Endothelial cell (in vitro differentiated cells): ENCODE results near the gene AGPAT4. TPM values are rescaled to one million over a fixed set of nuclear protein-coding genes. Genes with fewer than 3 reads are reported as not detected.

Source experiments
- DNase-seq: peaks from one replicate; pipeline ENCODE4 v3.0.0; 2021; ENCODE audit warnings: low spot score
- H3K27ac Mint-ChIP-seq: one replicate; pipeline ENCODE4 v1.8.0; 2021; ENCODE audit warnings: mixed read lengths, inconsistent platforms; ENCODE audit not compliant: unreplicated experiment
- H3K27me3 Mint-ChIP-seq: one replicate; pipeline ENCODE4 v1.8.0; 2021; ENCODE audit warnings: mild to moderate bottlenecking, moderate library complexity, mixed read lengths, inconsistent platforms; ENCODE audit not compliant: unreplicated experiment
- H3K36me3 Mint-ChIP-seq: one replicate; pipeline ENCODE4 v1.8.0; 2021; ENCODE audit warnings: mild to moderate bottlenecking, low read depth, mixed read lengths, inconsistent platforms; ENCODE audit not compliant: unreplicated experiment
- H3K4me1 Mint-ChIP-seq: one replicate; pipeline ENCODE4 v1.8.0; 2021; ENCODE audit warnings: mild to moderate bottlenecking, mixed read lengths, inconsistent platforms; ENCODE audit not compliant: unreplicated experiment
- H3K4me3 Mint-ChIP-seq: one replicate; pipeline ENCODE4 v1.8.0; 2021; ENCODE audit warnings: mild to moderate bottlenecking, mixed read lengths, inconsistent platforms; ENCODE audit not compliant: unreplicated experiment
- H3K9me3 Mint-ChIP-seq: one replicate; pipeline ENCODE4 v1.8.0; 2021; ENCODE audit warnings: mixed read lengths, inconsistent platforms; ENCODE audit not compliant: unreplicated experiment
- total RNA-seq: library from RNA; stranded (reverse); fragmentation: NEBNext Ultra II Directional; extraction: Animal tissue kit (Norgen Biotek cat#: 25700); gene quantifications from one replicate; pipeline ENCODE4 v1.2.1, GENCODE V29; 2021; ENCODE audit not compliant: unreplicated experiment
- TF ChIP-seq, protein P1 (sequence below): fragments of 200-600 bp; sonication (generic); IDR thresholded peaks from one replicate; pipeline ENCODE4 v1.5.0; 2021; ENCODE audit warnings: antibody characterized with exemption; ENCODE audit not compliant: unreplicated experiment

The AGPAT4 gene
- total RNA-seq, 1 donor from 2014 or later, result 25.2 TPM

DNA sequence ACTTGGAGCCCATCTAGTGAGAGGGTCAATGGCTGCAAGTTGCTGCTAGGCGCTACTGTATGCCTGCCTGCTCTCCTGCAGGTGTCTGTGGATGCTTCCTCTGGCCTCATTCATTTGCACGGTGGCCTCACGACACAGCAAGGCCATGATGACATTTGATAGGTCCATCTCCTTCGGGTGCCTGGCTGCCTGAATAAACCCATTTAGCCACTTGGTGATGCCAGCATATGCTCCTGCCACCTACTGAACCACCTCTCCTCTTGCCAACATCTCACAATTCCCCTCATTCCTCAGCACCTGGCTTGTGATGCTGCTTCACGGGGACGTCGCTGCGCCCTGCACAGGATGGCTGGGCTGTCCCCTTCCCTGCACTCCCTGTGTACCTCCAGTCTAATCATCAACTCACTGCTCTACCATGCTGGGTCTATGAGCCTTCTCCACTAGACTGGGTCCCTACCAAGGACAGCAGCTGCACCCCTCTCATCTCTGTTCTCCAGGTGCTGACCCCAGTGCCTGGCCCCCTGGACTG lies 51.1 kb downstream of the AGPAT4 start:
- no peak for DNase-seq
- peaks cover 36% of the 10 kb centered on the region for H3K36me3 Mint-ChIP-seq
- H3K4me1 Mint-ChIP-seq, result peaks cover 11% of the 10 kb centered on the region
- H3K4me3 Mint-ChIP-seq, result no peak overlapping the region
- H3K9me3 Mint-ChIP-seq, result no peaks in the 10 kb centered on the region
- TF ChIP-seq, protein P1, sequence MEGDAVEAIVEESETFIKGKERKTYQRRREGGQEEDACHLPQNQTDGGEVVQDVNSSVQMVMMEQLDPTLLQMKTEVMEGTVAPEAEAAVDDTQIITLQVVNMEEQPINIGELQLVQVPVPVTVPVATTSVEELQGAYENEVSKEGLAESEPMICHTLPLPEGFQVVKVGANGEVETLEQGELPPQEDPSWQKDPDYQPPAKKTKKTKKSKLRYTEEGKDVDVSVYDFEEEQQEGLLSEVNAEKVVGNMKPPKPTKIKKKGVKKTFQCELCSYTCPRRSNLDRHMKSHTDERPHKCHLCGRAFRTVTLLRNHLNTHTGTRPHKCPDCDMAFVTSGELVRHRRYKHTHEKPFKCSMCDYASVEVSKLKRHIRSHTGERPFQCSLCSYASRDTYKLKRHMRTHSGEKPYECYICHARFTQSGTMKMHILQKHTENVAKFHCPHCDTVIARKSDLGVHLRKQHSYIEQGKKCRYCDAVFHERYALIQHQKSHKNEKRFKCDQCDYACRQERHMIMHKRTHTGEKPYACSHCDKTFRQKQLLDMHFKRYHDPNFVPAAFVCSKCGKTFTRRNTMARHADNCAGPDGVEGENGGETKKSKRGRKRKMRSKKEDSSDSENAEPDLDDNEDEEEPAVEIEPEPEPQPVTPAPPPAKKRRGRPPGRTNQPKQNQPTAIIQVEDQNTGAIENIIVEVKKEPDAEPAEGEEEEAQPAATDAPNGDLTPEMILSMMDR, result no peak
- H3K27ac Mint-ChIP-seq, result no peak overlapping the region
- peaks cover 1% of the 10 kb centered on the region for H3K27me3 Mint-ChIP-seq

GRCh38 chr6:161220346-161220745 lies 53.5 kb downstream of the AGPAT4 start:
- TF ChIP-seq, protein P1, result no peak
- Mint-ChIP-seq H3K4me1 (no peaks in the 10 kb centered on the region), H3K4me3 (no peak overlapping the region), H3K27ac (no peak overlapping the region), H3K9me3 (peaks cover 4% of the 10 kb centered on the region), H3K36me3 (peaks cover 51% of the 10 kb centered on the region), H3K27me3 (peaks cover 1% of the 10 kb centered on the region)
- DNase-seq, result no peak

DNA sequence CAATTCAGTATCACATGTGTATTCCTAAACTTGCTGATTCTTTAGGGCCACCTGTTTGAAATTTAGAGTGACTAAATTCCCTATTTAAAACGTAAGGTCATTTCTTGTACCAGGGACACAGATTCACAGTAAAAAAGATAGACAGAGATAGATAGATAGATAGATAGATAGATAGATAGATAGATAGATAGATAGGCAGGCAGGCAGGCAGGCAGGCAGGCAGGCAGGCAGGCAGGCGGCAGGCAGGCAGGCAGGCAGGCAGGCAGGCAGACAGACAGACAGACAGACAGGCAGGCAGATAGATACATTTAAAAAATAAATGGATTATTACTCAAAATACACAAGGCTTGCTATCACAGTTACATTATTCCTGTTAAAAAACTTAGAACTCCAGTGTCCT lies 54.2 kb downstream of the AGPAT4 start:
- Mint-ChIP-seq H3K4me1 (no peaks in the 10 kb centered on the region), H3K36me3 (peaks cover 50% of the 10 kb centered on the region), H3K4me3 (no peak overlapping the region), H3K9me3 (peaks cover 4% of the 10 kb centered on the region), H3K27me3 (peaks cover 1% of the 10 kb centered on the region), H3K27ac (no peak overlapping the region)
- no peak for DNase-seq
- TF ChIP-seq, protein P1, result no peak

DNA sequence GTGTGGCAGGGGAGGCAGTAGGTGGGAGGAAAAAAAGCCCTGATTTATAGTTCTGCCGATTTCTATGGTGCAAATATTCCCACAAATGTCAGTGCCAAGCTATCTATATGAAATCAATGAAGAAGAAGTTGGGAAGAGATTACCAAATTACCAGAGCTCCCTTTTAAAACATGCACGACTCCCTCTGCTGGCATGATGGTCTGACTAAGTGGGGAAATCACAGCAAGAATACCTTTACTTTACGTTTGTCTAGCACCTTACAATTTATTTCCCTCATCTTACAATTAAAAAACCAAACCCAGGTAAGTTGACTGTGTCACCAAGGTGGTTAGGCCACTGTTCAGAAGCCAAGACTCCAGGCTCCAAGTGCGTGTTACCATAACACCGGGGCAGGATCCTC lies 55.6 kb downstream of the AGPAT4 start:
- Mint-ChIP-seq H3K27me3 (peaks cover 1% of the 10 kb centered on the region), H3K4me3 (no peak overlapping the region)

GRCh38 chr6:161217628-161218027 lies 56.2 kb downstream of the AGPAT4 start:
- no peak for DNase-seq
- Mint-ChIP-seq H3K36me3 (peaks cover 55% of the 10 kb centered on the region), H3K4me1 (no peaks in the 10 kb centered on the region), H3K27ac (no peak overlapping the region), H3K9me3 (peaks cover 4% of the 10 kb centered on the region), H3K27me3 (peaks cover 1% of the 10 kb centered on the region), H3K4me3 (no peak overlapping the region)
- TF ChIP-seq, protein P1, result no peak

More for the DNA sequence above, 55.6 kb downstream of the AGPAT4 start:
- TF ChIP-seq, protein P1, result no peak
- Mint-ChIP-seq H3K36me3 (peaks cover 55% of the 10 kb centered on the region), H3K27ac (no peak overlapping the region), H3K9me3 (peaks cover 4% of the 10 kb centered on the region), H3K4me1 (no peaks in the 10 kb centered on the region)
- DNase-seq, result no peak
